ENCODE measurements around the gene PRR23A. TPM values are rescaled to one million over a fixed set of nuclear protein-coding genes. Genes with fewer than 3 reads are reported as not detected.
"Not testable (repeated sequence)": the region's sequence is repeated elsewhere in the genome, so short reads cannot be mapped to it uniquely, and the experiment has no call there.

Gene PRR23A
- total RNA-seq, 2 experiments from 2014 or later = not detected

DNA sequence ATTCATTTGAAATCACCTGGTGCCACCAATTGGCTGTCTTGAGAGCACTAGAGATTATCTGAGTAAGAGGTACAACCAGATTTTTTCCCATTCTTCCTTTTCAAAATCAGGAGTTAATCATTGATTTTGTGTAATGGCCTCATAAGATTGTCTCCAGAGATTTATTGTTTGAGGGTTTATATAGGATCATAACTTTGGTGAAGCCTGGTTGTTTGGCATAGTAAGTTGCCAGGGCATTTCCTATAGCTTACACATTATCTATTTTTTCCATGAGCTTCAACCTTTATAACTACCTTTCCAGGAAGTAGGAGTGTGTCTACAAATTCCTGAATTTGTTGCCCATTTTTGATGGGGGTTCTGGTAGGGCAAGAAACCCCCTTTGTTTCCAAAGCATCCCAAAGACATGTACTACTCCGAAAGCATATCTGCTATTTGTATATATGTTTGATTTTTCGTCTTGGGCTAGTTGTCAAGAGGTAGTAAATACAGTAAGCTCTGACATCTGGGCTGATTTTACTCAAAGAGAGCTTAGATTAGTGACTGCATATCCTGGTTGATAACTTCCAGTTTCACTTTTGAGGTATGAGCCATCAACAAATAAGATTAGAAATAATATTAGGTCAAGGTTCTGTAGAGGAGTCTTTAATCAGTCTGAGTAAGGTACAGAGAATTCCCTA lies 26.4 kb upstream of the PRR23A start:
- BruUV-seq (replicated peaks) = no TSS peak
- Histone ChIP-seq H3K4me3 (ENCODE audit: low read depth, low read length, poor library complexity, severe bottlenecking) (no peak overlapping the region), H2AFZ (ENCODE audit: low read length) (no peak overlapping the region), H4K20me1 (ENCODE audit: insufficient read depth, low read length) (no peaks in the 10 kb centered on the region), H3K4me1 (ENCODE audit: insufficient read depth, low read length, poor library complexity, severe bottlenecking) (no peaks in the 10 kb centered on the region), H3K27ac (ENCODE audit: low read depth, low read length, poor library complexity, severe bottlenecking) (no peak overlapping the region), H3K36me3 (ENCODE audit: insufficient read depth, low read length) (no peaks in the 10 kb centered on the region), H3K9me3 (ENCODE audit: low read length) (peaks cover 4% of the 10 kb centered on the region; the same call in 1 of the 2 replicates), H3K9me2 (ENCODE audit: insufficient read depth, low read length) (no peaks in the 10 kb centered on the region), H3K79me2 (ENCODE audit: insufficient read depth, low read depth, low read length) (no peaks in the 10 kb centered on the region), H3K4me2 (ENCODE audit: low read length) (no peak overlapping the region)
- TF ChIP-seq, protein P1, sequence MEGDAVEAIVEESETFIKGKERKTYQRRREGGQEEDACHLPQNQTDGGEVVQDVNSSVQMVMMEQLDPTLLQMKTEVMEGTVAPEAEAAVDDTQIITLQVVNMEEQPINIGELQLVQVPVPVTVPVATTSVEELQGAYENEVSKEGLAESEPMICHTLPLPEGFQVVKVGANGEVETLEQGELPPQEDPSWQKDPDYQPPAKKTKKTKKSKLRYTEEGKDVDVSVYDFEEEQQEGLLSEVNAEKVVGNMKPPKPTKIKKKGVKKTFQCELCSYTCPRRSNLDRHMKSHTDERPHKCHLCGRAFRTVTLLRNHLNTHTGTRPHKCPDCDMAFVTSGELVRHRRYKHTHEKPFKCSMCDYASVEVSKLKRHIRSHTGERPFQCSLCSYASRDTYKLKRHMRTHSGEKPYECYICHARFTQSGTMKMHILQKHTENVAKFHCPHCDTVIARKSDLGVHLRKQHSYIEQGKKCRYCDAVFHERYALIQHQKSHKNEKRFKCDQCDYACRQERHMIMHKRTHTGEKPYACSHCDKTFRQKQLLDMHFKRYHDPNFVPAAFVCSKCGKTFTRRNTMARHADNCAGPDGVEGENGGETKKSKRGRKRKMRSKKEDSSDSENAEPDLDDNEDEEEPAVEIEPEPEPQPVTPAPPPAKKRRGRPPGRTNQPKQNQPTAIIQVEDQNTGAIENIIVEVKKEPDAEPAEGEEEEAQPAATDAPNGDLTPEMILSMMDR (conservative IDR thresholded peaks at IDR 0.05; ENCODE audit: low read length) = no peak
- no peak for TF ChIP-seq EZH2phosphoT487 (IDR thresholded peaks at IDR 0.05; ENCODE audit: borderline replicate concordance, low read depth, low read length)
- intact Hi-C loops (cut with micrococcal nuclease; ENCODE audit: unreplicated experiment) = no loop called here
- no peak for DNase-seq (ENCODE audit: low spot score)
- CTCF ChIA-PET (ENCODE audit: unreplicated experiment) = no interaction called here
- POLR2A ChIA-PET = interaction anchor here (0.8 kb wide), 1 partner anchor 16 kb away, joined by 3 read pairs; no protein-coding TSS in a partner anchor

DNA sequence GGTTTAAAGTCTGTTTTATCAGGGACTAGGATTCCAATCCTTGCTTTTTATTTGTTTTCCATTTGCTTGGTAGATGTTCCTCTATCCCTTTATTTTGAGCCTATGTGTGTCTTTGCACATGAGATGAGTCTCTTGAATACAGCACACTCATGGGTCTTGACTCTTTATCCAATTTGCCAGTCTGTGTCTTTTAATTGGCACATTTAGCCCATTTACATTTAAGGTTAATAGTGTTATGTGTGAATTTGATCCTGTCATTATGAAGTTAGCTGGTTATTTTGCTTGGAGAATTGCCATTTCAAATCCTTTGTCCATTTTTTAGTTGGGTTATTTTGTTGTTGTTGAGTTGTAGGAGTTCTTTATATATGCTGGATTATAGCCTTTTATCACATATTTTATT lies 24.5 kb upstream of the PRR23A start:
- POLR2A ChIA-PET = interaction anchor here (0.6 kb wide), 1 partner anchor 483 kb away, joined by 3 read pairs; no protein-coding TSS in a partner anchor
- not testable (repeated sequence) for H3K36me3 ChIP-seq (ENCODE audit: insufficient read depth, low read length); BruUV-seq (replicated peaks)

DNA sequence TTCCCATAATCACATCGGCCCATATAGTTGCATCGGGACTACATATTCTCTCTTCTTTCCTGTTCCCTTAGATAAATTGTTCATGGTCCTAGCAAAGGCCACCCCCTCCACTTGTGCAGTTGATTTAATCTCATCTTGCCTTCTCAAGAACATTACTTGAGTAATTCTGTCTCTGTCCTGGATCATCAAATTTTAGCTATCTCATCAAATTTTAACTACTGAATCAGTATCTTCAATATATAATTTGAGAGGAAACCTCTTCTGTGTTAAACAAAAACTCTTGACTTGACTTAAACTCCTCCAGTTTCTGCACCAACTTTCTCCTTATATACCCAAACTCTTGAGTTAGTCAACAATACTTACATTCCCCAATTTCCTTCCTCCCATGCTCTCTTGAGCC lies 18.9 kb upstream of the PRR23A start:
- H3K27ac ChIP-seq (ENCODE audit: low read depth, low read length, poor library complexity, severe bottlenecking) = no peak overlapping the region
- intact Hi-C loops (cut with micrococcal nuclease; ENCODE audit: unreplicated experiment) = no loop called here
- TF ChIP-seq, protein P1 (conservative IDR thresholded peaks at IDR 0.05; ENCODE audit: low read length) = no peak
- no peak for TF ChIP-seq EZH2phosphoT487 (IDR thresholded peaks at IDR 0.05; ENCODE audit: borderline replicate concordance, low read depth, low read length)
- no peak overlapping the region for H3K4me2 ChIP-seq (ENCODE audit: low read length)
- H3K79me2 ChIP-seq (ENCODE audit: insufficient read depth, low read depth, low read length) = no peaks in the 10 kb centered on the region
- no peaks in the 10 kb centered on the region for H4K20me1 ChIP-seq (ENCODE audit: insufficient read depth, low read length)
- ChIA-PET POLR2A (no interaction called here), CTCF (ENCODE audit: unreplicated experiment) (no interaction called here)
- H3K9me3 ChIP-seq (ENCODE audit: low read length) = no peaks in the 10 kb centered on the region
- H3K4me1 ChIP-seq (ENCODE audit: insufficient read depth, low read length, poor library complexity, severe bottlenecking) = no peaks in the 10 kb centered on the region
- BruUV-seq (replicated peaks) = no TSS peak
- H3K36me3 ChIP-seq (ENCODE audit: insufficient read depth, low read length) = no peaks in the 10 kb centered on the region
- no peaks in the 10 kb centered on the region for H3K9me2 ChIP-seq (ENCODE audit: insufficient read depth, low read length)
- DNase-seq (ENCODE audit: low spot score) = no peak
- no peak overlapping the region for H3K4me3 ChIP-seq (ENCODE audit: low read depth, low read length, poor library complexity, severe bottlenecking)
- no peak overlapping the region for H2AFZ ChIP-seq (ENCODE audit: low read length)

More for the DNA sequence above, 24.5 kb upstream of the PRR23A start:
- H2AFZ ChIP-seq (ENCODE audit: low read length); H4K20me1 ChIP-seq (ENCODE audit: insufficient read depth, low read length); intact Hi-C loops (cut with micrococcal nuclease; ENCODE audit: unreplicated experiment); H3K79me2 ChIP-seq (ENCODE audit: insufficient read depth, low read depth, low read length); H3K4me2 ChIP-seq (ENCODE audit: low read length); CTCF ChIA-PET (ENCODE audit: unreplicated experiment); H3K4me1 ChIP-seq (ENCODE audit: insufficient read depth, low read length, poor library complexity, severe bottlenecking); H3K9me2 ChIP-seq (ENCODE audit: insufficient read depth, low read length); DNase-seq (ENCODE audit: low spot score); H3K9me3 ChIP-seq (ENCODE audit: low read length); H3K27ac ChIP-seq (ENCODE audit: low read depth, low read length, poor library complexity, severe bottlenecking); H3K4me3 ChIP-seq (ENCODE audit: low read depth, low read length, poor library complexity, severe bottlenecking): not testable (repeated sequence)

All from OCI-LY7 (cell line).